ENCODE measurements around the gene FAM13A.

The FAM13A gene

DNA sequence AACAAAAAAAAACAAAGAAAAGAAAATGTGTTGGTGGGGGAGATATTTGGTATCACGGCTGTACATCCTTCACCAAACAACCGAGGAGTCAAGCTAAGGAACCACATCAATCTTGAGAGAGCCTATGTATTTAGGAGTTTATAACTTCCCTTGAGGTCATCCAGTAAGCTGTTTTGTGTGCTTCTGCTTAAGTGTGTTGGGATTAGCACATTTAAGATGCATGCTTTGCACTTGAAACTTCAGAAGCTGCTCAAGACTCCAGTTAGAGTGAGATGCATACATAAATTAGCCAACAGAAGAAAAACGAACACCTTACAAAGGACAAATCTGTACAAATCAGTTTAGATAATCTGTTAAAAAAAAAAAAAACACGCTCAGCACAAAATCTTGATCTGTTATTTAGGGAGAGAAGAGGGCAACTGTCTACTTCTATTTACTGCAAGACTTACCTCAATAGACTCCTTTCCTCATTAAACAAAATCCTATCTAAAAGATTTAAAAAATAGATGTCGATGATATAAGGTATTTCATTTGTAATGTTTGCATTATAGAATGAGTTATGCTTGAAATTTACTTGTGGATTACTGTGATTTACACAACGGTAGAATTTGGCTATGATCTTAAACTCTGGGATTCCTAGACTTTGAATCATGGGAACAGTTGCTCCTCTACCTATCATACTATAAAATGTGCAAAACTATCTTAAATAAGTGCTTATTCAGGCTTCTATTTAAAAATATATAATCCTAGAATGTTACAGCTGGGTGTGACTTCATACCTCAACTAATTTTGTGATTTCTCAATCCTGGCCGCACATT lies 305.5 kb downstream of the FAM13A start:
- no peaks in the 10 kb centered on the region for H3K9me2 ChIP-seq (replicated peaks; ENCODE audit: insufficient read depth, low read length)
- H4K20me1 ChIP-seq (ENCODE audit: insufficient read depth, low read length) = no peaks in the 10 kb centered on the region
- no peak overlapping the region for H3K27ac ChIP-seq (ENCODE audit: low read length)
- H3K4me1 ChIP-seq (ENCODE audit: low read length) = peaks cover 6% of the 10 kb centered on the region
- no peak overlapping the region for H3K4me3 ChIP-seq (ENCODE audit: low read length)
- H3F3A ChIP-seq (ENCODE audit: insufficient read depth, low read length) = no peaks in the 10 kb centered on the region
- TF ChIP-seq, protein P1, sequence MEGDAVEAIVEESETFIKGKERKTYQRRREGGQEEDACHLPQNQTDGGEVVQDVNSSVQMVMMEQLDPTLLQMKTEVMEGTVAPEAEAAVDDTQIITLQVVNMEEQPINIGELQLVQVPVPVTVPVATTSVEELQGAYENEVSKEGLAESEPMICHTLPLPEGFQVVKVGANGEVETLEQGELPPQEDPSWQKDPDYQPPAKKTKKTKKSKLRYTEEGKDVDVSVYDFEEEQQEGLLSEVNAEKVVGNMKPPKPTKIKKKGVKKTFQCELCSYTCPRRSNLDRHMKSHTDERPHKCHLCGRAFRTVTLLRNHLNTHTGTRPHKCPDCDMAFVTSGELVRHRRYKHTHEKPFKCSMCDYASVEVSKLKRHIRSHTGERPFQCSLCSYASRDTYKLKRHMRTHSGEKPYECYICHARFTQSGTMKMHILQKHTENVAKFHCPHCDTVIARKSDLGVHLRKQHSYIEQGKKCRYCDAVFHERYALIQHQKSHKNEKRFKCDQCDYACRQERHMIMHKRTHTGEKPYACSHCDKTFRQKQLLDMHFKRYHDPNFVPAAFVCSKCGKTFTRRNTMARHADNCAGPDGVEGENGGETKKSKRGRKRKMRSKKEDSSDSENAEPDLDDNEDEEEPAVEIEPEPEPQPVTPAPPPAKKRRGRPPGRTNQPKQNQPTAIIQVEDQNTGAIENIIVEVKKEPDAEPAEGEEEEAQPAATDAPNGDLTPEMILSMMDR (IDR thresholded peaks at IDR 0.05; ENCODE audit: low read length) = no peak
- TF ChIP-seq EZH2 (optimal IDR thresholded peaks at IDR 0.05; ENCODE audit: low read depth, low read length) (no peak), EZH2phosphoT487 (IDR thresholded peaks at IDR 0.05; ENCODE audit: low read length) (no peak)
- no peaks in the 10 kb centered on the region for H3K79me2 ChIP-seq (ENCODE audit: low read length)
- H3K4me2 ChIP-seq (ENCODE audit: low read depth, low read length) = 0 out of 2 replicates have a peak overlapping the region, but pooled peaks have one; percentile 0
- H3K9me3 ChIP-seq (replicated peaks; ENCODE audit: insufficient read depth, low read length) = no peaks in the 10 kb centered on the region
- no peaks in the 10 kb centered on the region for H3K27me3 ChIP-seq (replicated peaks; ENCODE audit: insufficient read depth, low read length)
- DNase-seq = no peak
- no peaks in the 10 kb centered on the region for H3K36me3 ChIP-seq (replicated peaks; ENCODE audit: insufficient read depth, low read length)
- no peak overlapping the region for H2AFZ ChIP-seq (ENCODE audit: low read length)
- no peak overlapping the region for H3K9ac ChIP-seq (ENCODE audit: low read length)

DNA sequence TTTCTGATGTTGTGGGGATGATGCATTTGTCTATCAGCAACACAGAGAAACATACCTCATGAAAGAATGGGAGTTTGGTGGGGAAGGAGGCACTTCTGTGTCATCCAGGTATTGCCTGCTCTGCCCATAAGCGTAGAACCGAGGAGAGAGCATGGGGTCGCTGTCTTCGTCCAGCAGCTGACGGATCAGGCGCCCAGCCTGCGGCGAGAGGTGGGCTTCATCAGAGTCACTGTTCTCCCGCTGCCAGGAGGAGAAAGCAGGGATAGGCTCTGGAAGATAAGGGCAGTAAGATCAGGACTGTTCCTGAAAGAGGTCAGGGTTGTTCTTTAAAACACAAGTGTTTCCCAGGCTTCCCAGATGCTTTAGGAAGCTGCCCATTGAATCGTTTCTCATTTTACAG lies 306.6 kb downstream of the FAM13A start:
- H2AFZ ChIP-seq (ENCODE audit: low read length) = no peak overlapping the region
- no peak overlapping the region for H3K4me2 ChIP-seq (ENCODE audit: low read depth, low read length)
- H3K9me2 ChIP-seq (replicated peaks; ENCODE audit: insufficient read depth, low read length) = no peaks in the 10 kb centered on the region
- no peaks in the 10 kb centered on the region for H3K79me2 ChIP-seq (ENCODE audit: low read length)
- no peak for DNase-seq
- H3F3A ChIP-seq (ENCODE audit: insufficient read depth, low read length) = no peaks in the 10 kb centered on the region
- H3K27ac ChIP-seq (ENCODE audit: low read length) = no peak overlapping the region
- H3K9ac ChIP-seq (ENCODE audit: low read length) = no peak overlapping the region
- TF ChIP-seq EZH2 (optimal IDR thresholded peaks at IDR 0.05; ENCODE audit: low read depth, low read length) (no peak), EZH2phosphoT487 (IDR thresholded peaks at IDR 0.05; ENCODE audit: low read length) (no peak)
- TF ChIP-seq, protein P1 (IDR thresholded peaks at IDR 0.05; ENCODE audit: low read length) = no peak
- H3K9me3 ChIP-seq (replicated peaks; ENCODE audit: insufficient read depth, low read length) = no peaks in the 10 kb centered on the region
- H3K4me3 ChIP-seq (ENCODE audit: low read length) = no peak overlapping the region
- H3K36me3 ChIP-seq (replicated peaks; ENCODE audit: insufficient read depth, low read length) = no peaks in the 10 kb centered on the region
- H3K27me3 ChIP-seq (replicated peaks; ENCODE audit: insufficient read depth, low read length) = no peaks in the 10 kb centered on the region
- H4K20me1 ChIP-seq (ENCODE audit: insufficient read depth, low read length) = no peaks in the 10 kb centered on the region
- peaks cover 6% of the 10 kb centered on the region for H3K4me1 ChIP-seq (ENCODE audit: low read length)

DNA sequence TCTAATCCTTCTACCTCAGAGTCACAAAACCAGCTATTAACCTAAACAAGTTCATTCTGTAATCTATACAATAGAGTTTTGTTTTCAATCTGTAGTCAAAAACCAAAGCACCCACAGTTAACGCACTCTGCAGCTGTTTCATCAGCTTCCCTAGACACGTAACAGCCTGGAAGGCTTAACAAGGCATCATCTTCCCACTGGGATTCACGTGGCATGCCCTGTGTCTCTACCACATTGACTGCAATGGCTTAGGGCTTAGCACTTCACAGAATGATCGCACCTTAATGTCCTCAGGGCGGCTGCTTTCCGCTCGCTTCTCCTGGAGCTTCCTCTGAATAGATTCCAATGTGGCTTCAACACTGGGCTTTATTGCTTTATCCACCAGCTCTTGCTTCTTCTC lies 309.6 kb downstream of the FAM13A start:
- H2AFZ ChIP-seq (ENCODE audit: low read length) = no peak overlapping the region
- H4K20me1 ChIP-seq (ENCODE audit: insufficient read depth, low read length) = no peaks in the 10 kb centered on the region
- H3K27ac ChIP-seq (ENCODE audit: low read length) = no peak overlapping the region
- H3F3A ChIP-seq (ENCODE audit: insufficient read depth, low read length) = no peaks in the 10 kb centered on the region
- H3K4me3 ChIP-seq (ENCODE audit: low read length) = no peak overlapping the region
- H3K4me2 ChIP-seq (ENCODE audit: low read depth, low read length) = no peak overlapping the region
- H3K9ac ChIP-seq (ENCODE audit: low read length) = no peak overlapping the region
- no peaks in the 10 kb centered on the region for H3K9me3 ChIP-seq (replicated peaks; ENCODE audit: insufficient read depth, low read length)
- no peaks in the 10 kb centered on the region for H3K79me2 ChIP-seq (ENCODE audit: low read length)
- no peaks in the 10 kb centered on the region for H3K27me3 ChIP-seq (replicated peaks; ENCODE audit: insufficient read depth, low read length)
- H3K36me3 ChIP-seq (replicated peaks; ENCODE audit: insufficient read depth, low read length) = no peaks in the 10 kb centered on the region
- DNase-seq = no peak
- TF ChIP-seq, protein P1 (IDR thresholded peaks at IDR 0.05; ENCODE audit: low read length) = no peak
- TF ChIP-seq EZH2phosphoT487 (IDR thresholded peaks at IDR 0.05; ENCODE audit: low read length) (no peak), EZH2 (optimal IDR thresholded peaks at IDR 0.05; ENCODE audit: low read depth, low read length) (no peak)
- H3K9me2 ChIP-seq (replicated peaks; ENCODE audit: insufficient read depth, low read length) = no peaks in the 10 kb centered on the region
- peaks cover 4% of the 10 kb centered on the region for H3K4me1 ChIP-seq (ENCODE audit: low read length)

All from MM.1S (cell line).